SK-N-SH (cell line): Measurements from ENCODE around the gene ADORA3. TPM values are rescaled to one million over a fixed set of nuclear protein-coding genes. Genes with fewer than 3 reads are reported as not detected.

Experiments
- CTCF ChIA-PET: fragments of 300-600, 350-600 bp; formaldehyde crosslinking; extraction: SDS; loops from one replicate; lab custom pipeline; 2021; lab: Yijun Ruan, JAX
- POLR2A ChIA-PET: fragments of 350-600 bp; sonication (Branson Sonifier 250); formaldehyde crosslinking; extraction: SDS; loops from one replicate; lab custom pipeline; 2020; ENCODE audit warnings: antibody characterized with exemption, inconsistent platforms; lab: Yijun Ruan, JAX
- DNase-seq: peaks from one replicate; pipeline ENCODE4 v3.0.0; 2012
- H2AFZ ChIP-seq: fragments of 200-600 bp; sonication (generic); 2 replicates; pipeline ENCODE4 v1.8.1; 2016; ENCODE audit warnings: antibody characterized with exemption, mild to moderate bottlenecking, low read depth
- H3F3A ChIP-seq: fragments of 200-600 bp; sonication (generic); replicated peaks from 2 replicates; pipeline ENCODE3; 2016; ENCODE audit warnings: antibody characterized with exemption, mild to moderate bottlenecking; ENCODE audit not compliant: insufficient read depth
- H3K27ac ChIP-seq, 2 experiments: fragments of 200-500 bp in 1 of 2; fragments of 200-600 bp in 1 of 2; sonication (Bioruptor generic) in 1 of 2; sonication (generic), shearing (Covaris generic) in 1 of 2; 2 replicates each; pipeline versions ENCODE4 v1.5.1 to v1.6.1; 2014 to 2016; ENCODE audit warnings: low read depth in 2 of 2, inconsistent platforms in 1 of 2, low read length in 1 of 2, mild to moderate bottlenecking in 1 of 2, mixed read lengths in 1 of 2
- H3K27me3 ChIP-seq: fragments of 200-600 bp; sonication (generic), shearing (Covaris generic); 2 replicates; pipeline ENCODE4 v1.6.1; 2016; ENCODE audit warnings: mixed run types; ENCODE audit not compliant: insufficient read depth
- H3K36me3 ChIP-seq, 2 experiments: fragments of 200-500 bp in 1 of 2; fragments of 200-600 bp in 1 of 2; sonication (Bioruptor generic) in 1 of 2; sonication (generic) in 1 of 2; replicated peaks in 1 of 2; 2 replicates each; pipeline versions ENCODE3 to v1.5.1; 2014 to 2016; ENCODE audit warnings: low read length in 1 of 2, mild to moderate bottlenecking in 1 of 2; ENCODE audit not compliant: insufficient read depth in 2 of 2, control insufficient read depth in 1 of 2
- H3K4me1 ChIP-seq, 2 experiments: fragments of 200-500 bp in 1 of 2; fragments of 200-600 bp in 1 of 2; sonication (Bioruptor generic) in 1 of 2; sonication (generic), shearing (Covaris generic) in 1 of 2; 2 replicates each; pipeline versions ENCODE4 v1.5.1 to v1.6.1; 2014 to 2016; ENCODE audit warnings: low read depth in 1 of 2, low read length in 1 of 2, mixed run types in 1 of 2; ENCODE audit not compliant: insufficient read depth in 2 of 2, control insufficient read depth in 1 of 2
- H3K4me2 ChIP-seq: fragments of 200-600 bp; sonication (generic), shearing (Covaris generic); 2 replicates; pipeline ENCODE4 v1.6.1; 2017; ENCODE audit warnings: mixed run types
- H3K4me3 ChIP-seq, 2 experiments: fragments of 200-500 bp in 1 of 2; fragments of 200-600 bp in 1 of 2; sonication (Bioruptor generic) in 1 of 2; sonication (generic), shearing (Covaris generic) in 1 of 2; 2 replicates each; pipeline versions ENCODE4 v1.5.1 to v1.8.1; 2014 to 2016; ENCODE audit warnings: low read depth in 2 of 2, inconsistent platforms in 1 of 2, low read length in 1 of 2, mild to moderate bottlenecking in 1 of 2, mixed read lengths in 1 of 2, moderate library complexity in 1 of 2
- H3K79me2 ChIP-seq: fragments of 200-600 bp; sonication (generic); 2 replicates; pipeline ENCODE4 v1.8.1; 2017; ENCODE audit warnings: mild to moderate bottlenecking; ENCODE audit not compliant: insufficient read depth
- H3K9ac ChIP-seq: fragments of 200-600 bp; sonication (generic); 2 replicates; pipeline ENCODE4 v1.6.1; 2017; ENCODE audit warnings: mixed run types
- H3K9me2 ChIP-seq: fragments of 200-600 bp; sonication (generic); 2 replicates; pipeline ENCODE4 v1.6.1; 2017; ENCODE audit warnings: mixed run types
- H3K9me3 ChIP-seq: fragments of 200-600 bp; sonication (generic); 2 replicates; pipeline ENCODE4 v1.6.1; 2017; ENCODE audit warnings: mixed run types, mild to moderate bottlenecking, moderate library complexity
- H4K20me1 ChIP-seq: fragments of 200-600 bp; sonication (generic); 2 replicates; pipeline ENCODE4 v1.6.1; 2017; ENCODE audit warnings: mild to moderate bottlenecking, mixed run types; ENCODE audit not compliant: insufficient read depth
- FOSL2 ChIP-seq: IDR thresholded peaks from 2 replicates; pipeline ENCODE4 v1.4.0; 2012; ENCODE audit warnings: low read depth, mild to moderate bottlenecking, moderate library complexity, borderline replicate concordance
- JUND ChIP-seq: IDR thresholded peaks from 2 replicates; pipeline ENCODE4 v1.4.0; 2012
- NFIC ChIP-seq: IDR thresholded peaks from 2 replicates; pipeline ENCODE4 v1.4.0; 2012; ENCODE audit warnings: borderline replicate concordance
- POLR2AphosphoS5 ChIP-seq: IDR thresholded peaks from 2 replicates; pipeline ENCODE4 v1.6.1; 2012; ENCODE audit warnings: low read depth, low read length
- RAD21 ChIP-seq: IDR thresholded peaks from 2 replicates; pipeline ENCODE4 v1.6.1; 2012; ENCODE audit warnings: mild to moderate bottlenecking, low read length
- RXRA ChIP-seq: IDR thresholded peaks from 2 replicates; pipeline ENCODE4 v1.4.0; 2012; ENCODE audit warnings: low read depth, mild to moderate bottlenecking, borderline replicate concordance
- SIN3A ChIP-seq: IDR thresholded peaks from 2 replicates; pipeline ENCODE4 v1.6.1; 2012; ENCODE audit warnings: low read depth, mild to moderate bottlenecking, low read length, moderate library complexity, borderline replicate concordance
- SMC3 ChIP-seq: IDR thresholded peaks from 2 replicates; pipeline ENCODE4 v1.6.1; 2012; ENCODE audit warnings: low read depth, low read length, improper control_type of control experiment
- TCF12 ChIP-seq: IDR thresholded peaks from 2 replicates; pipeline ENCODE4 v1.4.0; 2012
- TEAD4 ChIP-seq: IDR thresholded peaks from 2 replicates; pipeline ENCODE4 v1.4.0; 2012; ENCODE audit warnings: mild to moderate bottlenecking, borderline replicate concordance; ENCODE audit not compliant: insufficient read depth
- USF1 ChIP-seq: IDR thresholded peaks from 2 replicates; pipeline ENCODE4 v1.4.0; 2012; ENCODE audit warnings: low read depth, borderline replicate concordance
- WGBS: methylation state at CpG from one replicate; pipeline ENCODE4 v1.1.6; 2017; ENCODE audit warnings: low lambda C conversion rate; 5-methylcytosine and 5-hydroxymethylcytosine counted together
- polyA plus RNA-seq, 3 experiments: library from polyadenylated mRNA; depleted of rRNA; stranded (reverse); fragments of >200 nt; gene quantifications; 2 replicates each; pipeline ENCODE4 v1.2.3, GENCODE V29; 2012
- TF ChIP-seq, protein P1 (sequence below): fragments of 150-350 bp; IDR thresholded peaks from 2 replicates; pipeline ENCODE4 v1.6.1; 2017; ENCODE audit warnings: antibody characterized with exemption, low read length, low read depth, borderline replicate concordance

Gene ADORA3
- polyA plus RNA-seq, 1 of the 3 experiments (the other 2 are of a cell fraction), result not detected

- WGBS, result 56% methylated on average over 7 of the region's 7 CpGs
- H3K4me1 ChIP-seq, result no peaks in the 10 kb centered on the region
- TF ChIP-seq JUND (no peak), FOSL2 (no peak), TCF12 (no peak), POLR2AphosphoS5 (no peak), RAD21 (no peak), TEAD4 (no peak), RXRA (no peak), USF1 (no peak)
- no peaks in the 10 kb centered on the region for H4K20me1 ChIP-seq
- no peaks in the 10 kb centered on the region for H3K79me2 ChIP-seq
- H3K4me2 ChIP-seq, result no peak overlapping the region
- H3F3A ChIP-seq, result no peaks in the 10 kb centered on the region
- ChIA-PET CTCF (interaction anchor here (1.0 to 1.5 kb wide), 2 partner anchors 213 to 267 kb away, joined by 3 to 5 read pairs; no protein-coding TSS in a partner anchor), POLR2A (no interaction called here)
- no peaks in the 10 kb centered on the region for H3K9me3 ChIP-seq
- no peaks in the 10 kb centered on the region; the same call in 1 of the 2 replicates for H3K27me3 ChIP-seq
- no peak overlapping the region for H3K9ac ChIP-seq
- DNase-seq, result no peak
- H3K9me2 ChIP-seq, result no peaks in the 10 kb centered on the region
- no peak overlapping the region for H2AFZ ChIP-seq
- H3K4me3 ChIP-seq, result no peak overlapping the region
- no peak overlapping the region for H3K27ac ChIP-seq
- H3K36me3 ChIP-seq, result no peaks in the 10 kb centered on the region
These were observed 1.8 kb downstream of the ADORA3 start for GRCh38 chr1:111501645-111502044.

- Histone ChIP-seq H3K9me3 (no peaks in the 10 kb centered on the region), H3K36me3 (no peaks in the 10 kb centered on the region), H3K79me2 (no peaks in the 10 kb centered on the region), H4K20me1 (no peaks in the 10 kb centered on the region), H3K4me2 (no peak overlapping the region), H3K27ac (no peak overlapping the region), H3K27me3 (no peaks in the 10 kb centered on the region; the same call in 1 of the 2 replicates), H3K9me2 (no peaks in the 10 kb centered on the region), H3K4me3 (no peak overlapping the region), H3K4me1 (no peaks in the 10 kb centered on the region), H3F3A (no peaks in the 10 kb centered on the region), H3K9ac (no peak overlapping the region), H2AFZ (no peak overlapping the region)
- TF ChIP-seq FOSL2, result no peak
- no peak for TF ChIP-seq RAD21
- no peak for TF ChIP-seq SMC3
- no peak for TF ChIP-seq NFIC
- TF ChIP-seq, protein P1, sequence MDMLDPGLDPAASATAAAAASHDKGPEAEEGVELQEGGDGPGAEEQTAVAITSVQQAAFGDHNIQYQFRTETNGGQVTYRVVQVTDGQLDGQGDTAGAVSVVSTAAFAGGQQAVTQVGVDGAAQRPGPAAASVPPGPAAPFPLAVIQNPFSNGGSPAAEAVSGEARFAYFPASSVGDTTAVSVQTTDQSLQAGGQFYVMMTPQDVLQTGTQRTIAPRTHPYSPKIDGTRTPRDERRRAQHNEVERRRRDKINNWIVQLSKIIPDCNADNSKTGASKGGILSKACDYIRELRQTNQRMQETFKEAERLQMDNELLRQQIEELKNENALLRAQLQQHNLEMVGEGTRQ, result no peak
- TF ChIP-seq SIN3A, result no peak
- ChIA-PET CTCF (interaction anchor here (1.2 to 6.1 kb wide), 3 partner anchors 9 to 271 kb away, joined by 3 to 49 read pairs (median 3); no protein-coding TSS in a partner anchor), POLR2A (interaction anchor here (0.6 kb wide), 1 partner anchor 1043 kb away, joined by 4 read pairs; no protein-coding TSS in a partner anchor)
- no peak for DNase-seq
- 48% methylated on average over 5 of the region's 5 CpGs for WGBS
These were observed 4.2 kb downstream of the ADORA3 start for GRCh38 chr1:111499026-111499785.
